Natural killer cell (primary cell): Measurements from ENCODE around the gene ZNF543. TPM values are rescaled to one million over a fixed set of nuclear protein-coding genes. Genes with fewer than 3 reads are reported as not detected.

ENCODE experiments used
- ATAC-seq, 3 donors: fragments of 150-1000 bp in 2 of 3; fragments of 200-7000 bp in 1 of 3; cut with Tn5 transposase; 1 replicate in 1 of 3; 2 replicates in 2 of 3; pipeline ENCODE4 v1.10.0; 2021; ENCODE audit warnings: mild to moderate bottlenecking in 2 of 3, moderate library complexity in 2 of 3
- DNase-seq, 2 donors: peaks; one replicate each; pipeline versions ENCODE4 v3.0.0 to v3.0.0-alpha.2; 2013 to 2021; ENCODE audit warnings: mixed read lengths in 1 of 2
- H3K27ac ChIP-seq: one replicate; pipeline ENCODE4 v1.5.1; 2013; ENCODE audit warnings: mild to moderate bottlenecking, low read length
- H3K27me3 ChIP-seq: one replicate; pipeline ENCODE4 v1.6.1; 2013; ENCODE audit warnings: low read length; ENCODE audit not compliant: control insufficient read depth, insufficient read depth
- H3K36me3 ChIP-seq: one replicate; pipeline ENCODE4 v1.6.1; 2013; ENCODE audit warnings: low read length; ENCODE audit not compliant: control insufficient read depth, insufficient read depth
- H3K4me1 ChIP-seq: one replicate; pipeline ENCODE4 v1.6.1; 2013; ENCODE audit warnings: low read length; ENCODE audit not compliant: control insufficient read depth, insufficient read depth
- H3K4me3 ChIP-seq: one replicate; pipeline ENCODE4 v1.5.1; 2013; ENCODE audit warnings: low read length
- H3K9me3 ChIP-seq: one replicate; pipeline ENCODE4 v1.6.1; 2013; ENCODE audit warnings: low read length; ENCODE audit not compliant: control insufficient read depth, insufficient read depth
- H3K27ac Mint-ChIP-seq, 2 donors: one replicate each; pipeline ENCODE4 v1.8.0; 2022; ENCODE audit warnings: mild to moderate bottlenecking in 2 of 2, mixed read lengths in 2 of 2, moderate library complexity in 1 of 2
- H3K27me3 Mint-ChIP-seq, 2 donors: one replicate each; pipeline ENCODE4 v1.8.0; 2022; ENCODE audit warnings: low read depth in 2 of 2, mixed read lengths in 2 of 2
- H3K36me3 Mint-ChIP-seq: one replicate; pipeline ENCODE4 v1.8.0; 2022; ENCODE audit warnings: mixed read lengths
- H3K4me1 Mint-ChIP-seq, 2 donors: one replicate each; pipeline ENCODE4 v1.8.0; 2022; ENCODE audit warnings: mixed read lengths in 2 of 2
- H3K4me3 Mint-ChIP-seq: one replicate; pipeline ENCODE4 v1.8.0; 2022; ENCODE audit warnings: mild to moderate bottlenecking, moderate library complexity, mixed read lengths
- H3K9me3 Mint-ChIP-seq, 2 donors: one replicate each; pipeline ENCODE4 v1.8.0; 2022; ENCODE audit warnings: mixed read lengths in 2 of 2
- WGBS: methylation state at CpG from one replicate; pipeline ENCODE4 v1.1.7; 2013; ENCODE audit warnings: missing lambda C conversion rate; ENCODE audit not compliant: insufficient coverage; 5-methylcytosine and 5-hydroxymethylcytosine counted together
- intact Hi-C: fragments of 100-400 bp; cut with micrococcal nuclease; formaldehyde crosslinking; loops from one replicate; pipeline ENCODE4 v1.14.2; 2022
- total RNA-seq, 4 donors: library from RNA; stranded (reverse); fragments of 120-200 nt in 1 of 4; gene quantifications; one replicate each; pipeline versions ENCODE4 v1.2.3 to v1.2.4, GENCODE V29; 2013 to 2022
- TF ChIP-seq, protein P1 (sequence below): fragments of 200-600 bp; IDR thresholded peaks from one replicate; pipeline ENCODE4 v1.8.0; 2022; ENCODE audit warnings: antibody characterized with exemption

The ZNF543 gene
- total RNA-seq, 3 donors from 2014 or later (not counting 1 experiment from before 2014, with no cell fraction given): 4.7 to 7.2 (median 5.9) TPM

DNA sequence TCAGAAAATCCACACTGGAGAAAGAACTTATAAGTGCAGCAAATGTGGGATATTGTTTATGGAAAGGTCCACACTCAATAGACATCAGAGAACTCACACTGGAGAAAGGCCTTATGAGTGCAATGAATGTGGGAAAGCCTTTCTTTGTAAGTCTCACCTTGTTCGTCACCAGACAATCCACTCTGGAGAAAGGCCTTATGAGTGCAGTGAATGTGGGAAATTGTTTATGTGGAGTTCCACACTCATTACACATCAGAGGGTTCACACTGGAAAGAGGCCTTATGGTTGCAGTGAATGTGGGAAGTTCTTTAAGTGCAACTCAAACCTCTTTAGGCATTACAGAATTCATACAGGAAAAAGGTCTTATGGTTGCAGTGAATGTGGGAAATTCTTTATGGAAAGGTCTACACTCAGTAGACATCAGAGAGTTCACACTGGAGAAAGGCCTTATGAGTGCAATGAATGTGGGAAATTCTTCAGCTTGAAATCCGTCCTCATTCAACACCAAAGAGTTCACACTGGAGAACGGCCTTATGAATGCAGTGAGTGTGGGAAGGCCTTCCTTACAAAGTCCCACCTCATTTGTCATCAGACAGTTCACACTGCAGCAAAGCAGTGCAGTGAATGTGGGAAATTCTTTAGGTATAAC, 57.4 kb downstream of the ZNF543 start:
- Histone ChIP-seq H3K36me3 (peaks cover 14% of the 10 kb centered on the region), H3K27ac (no peak overlapping the region), H3K4me3 (no peak overlapping the region), H3K4me1 (no peaks in the 10 kb centered on the region), H3K9me3 (peaks cover 37% of the 10 kb centered on the region), H3K27me3 (no peaks in the 10 kb centered on the region)
- DNase-seq (no peak), ATAC-seq (no peak)
- H3K9me3 Mint-ChIP-seq: peaks cover 11 to 16% of the 10 kb centered on the region in 2 donors
- H3K27me3 Mint-ChIP-seq: no peaks in the 10 kb centered on the region
- WGBS: 100% methylated on average over 2 of the region's 3 CpGs
- TF ChIP-seq, protein P1, sequence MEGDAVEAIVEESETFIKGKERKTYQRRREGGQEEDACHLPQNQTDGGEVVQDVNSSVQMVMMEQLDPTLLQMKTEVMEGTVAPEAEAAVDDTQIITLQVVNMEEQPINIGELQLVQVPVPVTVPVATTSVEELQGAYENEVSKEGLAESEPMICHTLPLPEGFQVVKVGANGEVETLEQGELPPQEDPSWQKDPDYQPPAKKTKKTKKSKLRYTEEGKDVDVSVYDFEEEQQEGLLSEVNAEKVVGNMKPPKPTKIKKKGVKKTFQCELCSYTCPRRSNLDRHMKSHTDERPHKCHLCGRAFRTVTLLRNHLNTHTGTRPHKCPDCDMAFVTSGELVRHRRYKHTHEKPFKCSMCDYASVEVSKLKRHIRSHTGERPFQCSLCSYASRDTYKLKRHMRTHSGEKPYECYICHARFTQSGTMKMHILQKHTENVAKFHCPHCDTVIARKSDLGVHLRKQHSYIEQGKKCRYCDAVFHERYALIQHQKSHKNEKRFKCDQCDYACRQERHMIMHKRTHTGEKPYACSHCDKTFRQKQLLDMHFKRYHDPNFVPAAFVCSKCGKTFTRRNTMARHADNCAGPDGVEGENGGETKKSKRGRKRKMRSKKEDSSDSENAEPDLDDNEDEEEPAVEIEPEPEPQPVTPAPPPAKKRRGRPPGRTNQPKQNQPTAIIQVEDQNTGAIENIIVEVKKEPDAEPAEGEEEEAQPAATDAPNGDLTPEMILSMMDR: no peak
- H3K4me1 Mint-ChIP-seq: no peaks in the 10 kb centered on the region
- intact Hi-C loops: no loop called here
- H3K27ac Mint-ChIP-seq: no peak overlapping the region
- H3K36me3 Mint-ChIP-seq: peaks cover 58% of the 10 kb centered on the region
- H3K4me3 Mint-ChIP-seq: no peak overlapping the region

Other genes starting within 250 kb of the ZNF543 start
- gene USP29, start 200.5 kb upstream of the ZNF543 start, total RNA-seq: not detected
- gene ZIM3, start 175.3 kb upstream of the ZNF543 start, total RNA-seq: not detected
- gene DUXA, start 153.0 kb upstream of the ZNF543 start, total RNA-seq: not detected
- gene ZNF264, start 129.0 kb upstream of the ZNF543 start, total RNA-seq: 10 to 100 TPM; 50.4 to 62.1 (median 54.2) TPM
- 1 to 10 TPM; 2.3 to 3.5 (median 2.8) TPM for gene AURKC, start 89.4 kb upstream of the ZNF543 start, total RNA-seq
- gene ZNF805, start 79.8 kb upstream of the ZNF543 start, total RNA-seq: 10 to 100 TPM; 25.9 to 32.7 (median 31.0) TPM
- 10 to 100 TPM; 67.8 to 74.1 (median 69.7) TPM for gene ZNF460, start 40.0 kb upstream of the ZNF543 start, total RNA-seq
- 10 to 100 TPM in 1 of 3 donors, 1 to 10 TPM in 2; 6.6 to 10.7 (median 9.2) TPM for gene ZNF304, start 30.8 kb downstream of the ZNF543 start, total RNA-seq
- gene TRAPPC2B, start 43.1 kb downstream of the ZNF543 start, total RNA-seq: 10 to 100 TPM in 2 of 3 donors, 1 to 10 TPM in 1; 7.4 to 15.6 (median 13.7) TPM
- 1 to 10 TPM in 1 of 3 donors, under 1 TPM in 2; 0.48 to 1.2 (median 0.92) TPM for gene ZNF547, start 43.1 kb downstream of the ZNF543 start, total RNA-seq
- 100 to 1,000 TPM in 1 of 3 donors, 10 to 100 TPM in 2; 75.5 to 104 (median 96.9) TPM for gene ZNF548, start 69.4 kb downstream of the ZNF543 start, total RNA-seq
- gene ZNF17, start 90.7 kb downstream of the ZNF543 start, total RNA-seq: 10 to 100 TPM; 13.0 to 15.0 (median 13.3) TPM
- 1 to 10 TPM; 7.0 to 9.8 (median 7.8) TPM for gene ZNF749, start 114.9 kb downstream of the ZNF543 start, total RNA-seq
- gene VN1R1, start 136.7 kb downstream of the ZNF543 start, total RNA-seq: under 1 TPM in 1 of 3 donors, not detected in 2; 0.40 TPM
- gene ZNF772, start 157.1 kb downstream of the ZNF543 start, total RNA-seq: 1 to 10 TPM; 1.3 to 3.5 (median 1.4) TPM
- gene ZNF419, start 167.3 kb downstream of the ZNF543 start, total RNA-seq: 10 to 100 TPM in 1 of 3 donors, 1 to 10 TPM in 2; 5.9 to 11.3 (median 8.5) TPM
- gene ZNF773, start 179.5 kb downstream of the ZNF543 start, total RNA-seq: 10 to 100 TPM in 2 of 3 donors, 1 to 10 TPM in 1; 4.3 to 10.2 (median 10.2) TPM
- gene ZNF549, start 206.9 kb downstream of the ZNF543 start, total RNA-seq: 10 to 100 TPM in 1 of 3 donors, 1 to 10 TPM in 2; 7.1 to 12.1 (median 8.6) TPM
- 10 to 100 TPM; 11.2 to 12.5 (median 12.1) TPM for gene ZNF550, start 239.4 kb downstream of the ZNF543 start, total RNA-seq